Progenitor cell of endocrine pancreas (in vitro differentiated cells): Measurements from ENCODE around the gene TAF15. TPM values are rescaled to one million over a fixed set of nuclear protein-coding genes. Genes with fewer than 3 reads are reported as not detected.

Source experiments
- DNase-seq: peaks from one replicate; pipeline ENCODE4 v3.0.0; 2021; ENCODE audit warnings: low spot score; ENCODE audit not compliant: unreplicated experiment
- H3K27ac Mint-ChIP-seq: 2 replicates; pipeline ENCODE4 v1.8.0; 2021; ENCODE audit warnings: mild to moderate bottlenecking, moderate library complexity, mixed read lengths
- H3K27me3 Mint-ChIP-seq: 2 replicates; pipeline ENCODE4 v1.8.0; 2021; ENCODE audit warnings: mixed read lengths
- H3K36me3 Mint-ChIP-seq: 2 replicates; pipeline ENCODE4 v1.8.0; 2022; ENCODE audit warnings: mixed read lengths; ENCODE audit not compliant: insufficient read depth
- H3K4me1 Mint-ChIP-seq: 2 replicates; pipeline ENCODE4 v1.8.0; 2021; ENCODE audit warnings: low read depth, mixed read lengths
- H3K4me3 Mint-ChIP-seq: 2 replicates; pipeline ENCODE4 v1.8.0; 2021; ENCODE audit warnings: low read depth, mild to moderate bottlenecking, moderate library complexity, mixed read lengths
- H3K9me3 Mint-ChIP-seq: 2 replicates; pipeline ENCODE4 v1.8.0; 2021; ENCODE audit warnings: low read depth, mixed read lengths
- total RNA-seq: library from RNA; stranded (reverse); gene quantifications from 2 replicates; pipeline ENCODE4 v1.2.1, GENCODE V29; 2021
- TF ChIP-seq, protein P1 (sequence below): fragments of 200-600 bp; sonication (generic); IDR thresholded peaks from one replicate; pipeline ENCODE4 v1.5.0; 2021; ENCODE audit warnings: antibody characterized with exemption, mild to moderate bottlenecking; ENCODE audit not compliant: unreplicated experiment

Gene TAF15
- total RNA-seq, 1 donor from 2014 or later = 287 TPM

GRCh38 chr17:35849469-35850348 lies 40.4 kb downstream of the TAF15 start:
- H3K4me1 Mint-ChIP-seq = no peaks in the 10 kb centered on the region
- peaks cover 22% of the 10 kb centered on the region for H3K36me3 Mint-ChIP-seq
- H3K9me3 Mint-ChIP-seq = no peaks in the 10 kb centered on the region
- peak overlapping the region; percentile 38 for H3K27ac Mint-ChIP-seq
- H3K27me3 Mint-ChIP-seq = no peaks in the 10 kb centered on the region
- no peak overlapping the region for H3K4me3 Mint-ChIP-seq
- TF ChIP-seq, protein P1, sequence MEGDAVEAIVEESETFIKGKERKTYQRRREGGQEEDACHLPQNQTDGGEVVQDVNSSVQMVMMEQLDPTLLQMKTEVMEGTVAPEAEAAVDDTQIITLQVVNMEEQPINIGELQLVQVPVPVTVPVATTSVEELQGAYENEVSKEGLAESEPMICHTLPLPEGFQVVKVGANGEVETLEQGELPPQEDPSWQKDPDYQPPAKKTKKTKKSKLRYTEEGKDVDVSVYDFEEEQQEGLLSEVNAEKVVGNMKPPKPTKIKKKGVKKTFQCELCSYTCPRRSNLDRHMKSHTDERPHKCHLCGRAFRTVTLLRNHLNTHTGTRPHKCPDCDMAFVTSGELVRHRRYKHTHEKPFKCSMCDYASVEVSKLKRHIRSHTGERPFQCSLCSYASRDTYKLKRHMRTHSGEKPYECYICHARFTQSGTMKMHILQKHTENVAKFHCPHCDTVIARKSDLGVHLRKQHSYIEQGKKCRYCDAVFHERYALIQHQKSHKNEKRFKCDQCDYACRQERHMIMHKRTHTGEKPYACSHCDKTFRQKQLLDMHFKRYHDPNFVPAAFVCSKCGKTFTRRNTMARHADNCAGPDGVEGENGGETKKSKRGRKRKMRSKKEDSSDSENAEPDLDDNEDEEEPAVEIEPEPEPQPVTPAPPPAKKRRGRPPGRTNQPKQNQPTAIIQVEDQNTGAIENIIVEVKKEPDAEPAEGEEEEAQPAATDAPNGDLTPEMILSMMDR = peak; percentile 84
- DNase-seq = peak; percentile 35

GRCh38 chr17:35855965-35856364 lies 46.7 kb downstream of the TAF15 start:
- Mint-ChIP-seq H3K4me3 (no peak overlapping the region), H3K36me3 (peaks cover 12% of the 10 kb centered on the region), H3K4me1 (no peaks in the 10 kb centered on the region), H3K27ac (no peak overlapping the region), H3K9me3 (no peaks in the 10 kb centered on the region), H3K27me3 (no peaks in the 10 kb centered on the region)
- DNase-seq = no peak
- TF ChIP-seq, protein P1 = no peak

DNA sequence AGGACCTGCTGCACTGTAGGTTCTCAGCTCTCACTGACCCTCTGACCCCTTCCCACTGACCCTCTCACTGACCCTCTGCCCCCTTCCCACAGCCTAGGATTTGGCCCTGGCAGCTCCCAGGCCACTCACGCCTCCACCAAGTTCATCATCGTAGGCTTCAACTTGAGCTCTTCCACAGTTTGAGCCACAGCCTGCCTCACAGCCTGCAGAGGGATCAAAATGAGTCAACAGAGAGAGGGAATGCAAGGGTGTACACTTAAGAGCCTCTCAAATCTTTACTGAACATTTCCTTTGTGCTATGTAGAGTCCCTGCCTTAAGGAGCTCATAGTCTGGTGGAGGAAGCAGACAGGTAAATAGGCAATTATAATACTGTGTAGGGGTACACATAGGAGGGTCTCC lies 47.3 kb downstream of the TAF15 start:
- Mint-ChIP-seq H3K4me3 (no peak overlapping the region), H3K27ac (no peak overlapping the region), H3K9me3 (no peaks in the 10 kb centered on the region), H3K27me3 (no peaks in the 10 kb centered on the region), H3K4me1 (no peaks in the 10 kb centered on the region), H3K36me3 (peaks cover 10% of the 10 kb centered on the region)
- TF ChIP-seq, protein P1 = no peak
- no peak for DNase-seq

- H3K27ac Mint-ChIP-seq = no peak overlapping the region
Measured at GRCh38 chr17:35864853-35865252, 55.6 kb downstream of the TAF15 start.

GRCh38 chr17:35865412-35866340 lies 56.4 kb downstream of the TAF15 start:
- H3K9me3 Mint-ChIP-seq = no peaks in the 10 kb centered on the region
- DNase-seq = no peak
- H3K4me3 Mint-ChIP-seq = no peak overlapping the region
- H3K36me3 Mint-ChIP-seq = peaks cover 4% of the 10 kb centered on the region
- no peaks in the 10 kb centered on the region for H3K27me3 Mint-ChIP-seq
- TF ChIP-seq, protein P1 = no peak
- no peaks in the 10 kb centered on the region for H3K4me1 Mint-ChIP-seq
- H3K27ac Mint-ChIP-seq = no peak overlapping the region

More at GRCh38 chr17:35864853-35865252, 55.6 kb downstream of the TAF15 start:
- no peaks in the 10 kb centered on the region for H3K4me1 Mint-ChIP-seq
- no peaks in the 10 kb centered on the region for H3K27me3 Mint-ChIP-seq
- H3K9me3 Mint-ChIP-seq = no peaks in the 10 kb centered on the region
- no peak for DNase-seq
- H3K36me3 Mint-ChIP-seq = peaks cover 4% of the 10 kb centered on the region
- no peak overlapping the region for H3K4me3 Mint-ChIP-seq
- TF ChIP-seq, protein P1 = no peak
